CD14-positive monocyte (primary cell): ENCODE data around the gene ESPNL. TPM values are rescaled to one million over a fixed set of nuclear protein-coding genes. Genes with fewer than 3 reads are reported as not detected.

Source experiments
- DNase-seq, 3 donors: peaks; one replicate each; pipeline ENCODE4 v3.0.0-alpha.2; 2011 to 2022
- H2AFZ ChIP-seq: 2 replicates; pipeline ENCODE4 v1.6.0; 2012; ENCODE audit warnings: mild to moderate bottlenecking, low read depth, low read length, inconsistent platforms; ENCODE audit not compliant: insufficient read depth, poor library complexity, severe bottlenecking
- H3K27ac ChIP-seq, 2 donors: 1 replicate in 1 of 2; 2 replicates in 1 of 2; pipeline ENCODE4 v1.5.1; 2012 to 2013; ENCODE audit warnings: low read length in 2 of 2, control low read depth in 1 of 2, inconsistent platforms in 1 of 2, low read depth in 1 of 2, mild to moderate bottlenecking in 1 of 2
- H3K27me3 ChIP-seq, 2 donors: one replicate each; pipeline versions ENCODE4 v1.6.0 to v1.6.1; 2011 to 2013; ENCODE audit warnings: low read length in 2 of 2; ENCODE audit not compliant: control insufficient read depth in 2 of 2, insufficient read depth in 2 of 2
- H3K36me3 ChIP-seq, 2 donors: replicated peaks in 1 of 2; 1 replicate in 1 of 2; 2 replicates in 1 of 2; pipeline versions ENCODE4 v1.5.1 to v1.6.1; 2012 to 2013; ENCODE audit warnings: low read length in 2 of 2, control low read depth in 1 of 2, inconsistent platforms in 1 of 2, mild to moderate bottlenecking in 1 of 2; ENCODE audit not compliant: insufficient read depth in 2 of 2, control insufficient read depth in 1 of 2
- H3K4me1 ChIP-seq, 2 donors: 1 replicate in 1 of 2; 2 replicates in 1 of 2; pipeline versions ENCODE4 v1.5.1 to v1.6.1; 2012 to 2013; ENCODE audit warnings: low read length in 2 of 2, control low read depth in 1 of 2, inconsistent platforms in 1 of 2, mild to moderate bottlenecking in 1 of 2, moderate library complexity in 1 of 2; ENCODE audit not compliant: insufficient read depth in 2 of 2, control insufficient read depth in 1 of 2
- H3K4me2 ChIP-seq: replicated peaks from 2 replicates; pipeline ENCODE3; 2012; ENCODE audit warnings: low read length, moderate library complexity, mild to moderate bottlenecking; ENCODE audit not compliant: poor library complexity, severe bottlenecking; ENCODE audit errors: extremely low read depth
- H3K4me3 ChIP-seq, 3 experiments: fragments of 200-600 bp in 1 of 3; sonication (generic) in 1 of 3; replicated peaks in 1 of 3; 1 replicate in 2 of 3; 2 replicates in 1 of 3; pipeline ENCODE4 v1.5.1; 2011 to 2013; ENCODE audit warnings: low read length in 3 of 3, mild to moderate bottlenecking in 3 of 3, control low read depth in 2 of 3, low read depth in 2 of 3, inconsistent platforms in 1 of 3, moderate library complexity in 1 of 3
- H3K79me2 ChIP-seq: 2 replicates; pipeline ENCODE4 v1.6.0; 2012; ENCODE audit warnings: mild to moderate bottlenecking, control low read depth, inconsistent platforms, low read length, moderate library complexity; ENCODE audit not compliant: insufficient read depth
- H3K9ac ChIP-seq: 2 replicates; pipeline ENCODE4 v1.6.0; 2017; ENCODE audit warnings: low read length, mild to moderate bottlenecking; ENCODE audit not compliant: insufficient read depth, poor library complexity, severe bottlenecking
- H3K9me3 ChIP-seq, 2 donors: replicated peaks in 1 of 2; 1 replicate in 1 of 2; 2 replicates in 1 of 2; pipeline versions ENCODE4 v1.5.1 to v1.6.1; 2012 to 2013; ENCODE audit warnings: low read length in 2 of 2, control low read depth in 1 of 2; ENCODE audit not compliant: control insufficient read depth in 1 of 2, insufficient read depth in 1 of 2
- H4K20me1 ChIP-seq: 2 replicates; pipeline ENCODE4 v1.6.0; 2012; ENCODE audit warnings: mild to moderate bottlenecking, low read length, control low read depth, moderate library complexity; ENCODE audit not compliant: insufficient read depth
- H3K27ac Mint-ChIP-seq, 7 donors: one replicate each; pipeline ENCODE4 v1.8.0; 2020; ENCODE audit warnings: mild to moderate bottlenecking in 7 of 7, mixed read lengths in 7 of 7, moderate library complexity in 6 of 7, inconsistent platforms in 2 of 7
- H3K27me3 Mint-ChIP-seq, 3 donors: one replicate each; pipeline ENCODE4 v1.8.0; 2021 to 2022; ENCODE audit warnings: low read depth in 3 of 3, mild to moderate bottlenecking in 3 of 3, mixed read lengths in 3 of 3, moderate library complexity in 3 of 3, inconsistent platforms in 1 of 3
- H3K36me3 Mint-ChIP-seq, 2 donors: one replicate each; pipeline ENCODE4 v1.8.0; 2020; ENCODE audit warnings: mixed read lengths in 2 of 2, inconsistent platforms in 1 of 2, mild to moderate bottlenecking in 1 of 2
- H3K4me1 Mint-ChIP-seq: one replicate; pipeline ENCODE4 v1.8.0; 2020; ENCODE audit warnings: mild to moderate bottlenecking, mixed read lengths
- H3K4me3 Mint-ChIP-seq, 2 donors: one replicate each; pipeline ENCODE4 v1.8.0; 2020; ENCODE audit warnings: mild to moderate bottlenecking in 2 of 2, mixed read lengths in 2 of 2, moderate library complexity in 1 of 2
- H3K9me3 Mint-ChIP-seq, 7 donors: one replicate each; pipeline ENCODE4 v1.8.0; 2020 to 2022; ENCODE audit warnings: mixed read lengths in 7 of 7, mild to moderate bottlenecking in 6 of 7, moderate library complexity in 6 of 7, inconsistent platforms in 2 of 7
- WGBS: methylation state at CpG from one replicate; pipeline ENCODE4 v1.1.5; 2013; ENCODE audit warnings: missing lambda C conversion rate; ENCODE audit not compliant: insufficient coverage; 5-methylcytosine and 5-hydroxymethylcytosine counted together
- intact Hi-C, 2 donors: fragments of 100-400 bp; cut with micrococcal nuclease; formaldehyde crosslinking; loops; one replicate each; pipeline versions ENCODE4 v1.15.0 to v1.15.1; 2023
- polyA plus RNA-seq, 3 donors: library from polyadenylated mRNA; depleted of rRNA in 1 of 3; unstranded in 2 of 3; stranded (reverse) in 1 of 3; fragments of 300-500 nt in 2 of 3; fragments of >200 nt in 1 of 3; fragmentation: Illumina TruSeq in 2 of 3; gene quantifications; 1 replicate in 2 of 3; 2 replicates in 1 of 3; pipeline ENCODE4 v1.2.3, GENCODE V29; 2012 to 2021
- TF ChIP-seq, protein P1 (sequence below): fragments of 200-600 bp; IDR thresholded peaks from one replicate; pipeline ENCODE4 v1.8.0; 2022; ENCODE audit warnings: antibody characterized with exemption, mild to moderate bottlenecking

ESPNL gene
- polyA plus RNA-seq, 3 donors, result not detected

- Mint-ChIP-seq H3K4me1 (peaks cover 16% of the 10 kb centered on the region), H3K27ac (peak overlapping the region in 2 of 7 donors; percentile 6 to 77), H3K36me3 (peaks cover 5% of the 10 kb centered on the region in 2 donors), H3K27me3 (no peaks in the 10 kb centered on the region), H3K9me3 (no peaks in the 10 kb centered on the region), H3K4me3 (no peak overlapping the region)
- no peak overlapping the region for H2AFZ ChIP-seq
- no peak overlapping the region for H3K9ac ChIP-seq
- WGBS, result 96% methylated on average over 19 of the region's 19 CpGs
- no peak overlapping the region for H3K27ac ChIP-seq
- H3K4me2 ChIP-seq, result no peak overlapping the region
- no peak for DNase-seq
- TF ChIP-seq, protein P1, sequence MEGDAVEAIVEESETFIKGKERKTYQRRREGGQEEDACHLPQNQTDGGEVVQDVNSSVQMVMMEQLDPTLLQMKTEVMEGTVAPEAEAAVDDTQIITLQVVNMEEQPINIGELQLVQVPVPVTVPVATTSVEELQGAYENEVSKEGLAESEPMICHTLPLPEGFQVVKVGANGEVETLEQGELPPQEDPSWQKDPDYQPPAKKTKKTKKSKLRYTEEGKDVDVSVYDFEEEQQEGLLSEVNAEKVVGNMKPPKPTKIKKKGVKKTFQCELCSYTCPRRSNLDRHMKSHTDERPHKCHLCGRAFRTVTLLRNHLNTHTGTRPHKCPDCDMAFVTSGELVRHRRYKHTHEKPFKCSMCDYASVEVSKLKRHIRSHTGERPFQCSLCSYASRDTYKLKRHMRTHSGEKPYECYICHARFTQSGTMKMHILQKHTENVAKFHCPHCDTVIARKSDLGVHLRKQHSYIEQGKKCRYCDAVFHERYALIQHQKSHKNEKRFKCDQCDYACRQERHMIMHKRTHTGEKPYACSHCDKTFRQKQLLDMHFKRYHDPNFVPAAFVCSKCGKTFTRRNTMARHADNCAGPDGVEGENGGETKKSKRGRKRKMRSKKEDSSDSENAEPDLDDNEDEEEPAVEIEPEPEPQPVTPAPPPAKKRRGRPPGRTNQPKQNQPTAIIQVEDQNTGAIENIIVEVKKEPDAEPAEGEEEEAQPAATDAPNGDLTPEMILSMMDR, result no peak
- no peaks in the 10 kb centered on the region for H3K79me2 ChIP-seq
- H3K4me1 ChIP-seq, result peaks cover 16 to 18% of the 10 kb centered on the region in 2 donors
- intact Hi-C loops, result no loop called here
- no peaks in the 10 kb centered on the region for H3K27me3 ChIP-seq
- no peaks in the 10 kb centered on the region for H4K20me1 ChIP-seq
- H3K4me3 ChIP-seq, result no peak overlapping the region
- no peaks in the 10 kb centered on the region for H3K36me3 ChIP-seq
- no peaks in the 10 kb centered on the region for H3K9me3 ChIP-seq
These were observed 2.7 kb upstream of the ESPNL start for GRCh38 chr2:238097201-238097987.

DNA sequence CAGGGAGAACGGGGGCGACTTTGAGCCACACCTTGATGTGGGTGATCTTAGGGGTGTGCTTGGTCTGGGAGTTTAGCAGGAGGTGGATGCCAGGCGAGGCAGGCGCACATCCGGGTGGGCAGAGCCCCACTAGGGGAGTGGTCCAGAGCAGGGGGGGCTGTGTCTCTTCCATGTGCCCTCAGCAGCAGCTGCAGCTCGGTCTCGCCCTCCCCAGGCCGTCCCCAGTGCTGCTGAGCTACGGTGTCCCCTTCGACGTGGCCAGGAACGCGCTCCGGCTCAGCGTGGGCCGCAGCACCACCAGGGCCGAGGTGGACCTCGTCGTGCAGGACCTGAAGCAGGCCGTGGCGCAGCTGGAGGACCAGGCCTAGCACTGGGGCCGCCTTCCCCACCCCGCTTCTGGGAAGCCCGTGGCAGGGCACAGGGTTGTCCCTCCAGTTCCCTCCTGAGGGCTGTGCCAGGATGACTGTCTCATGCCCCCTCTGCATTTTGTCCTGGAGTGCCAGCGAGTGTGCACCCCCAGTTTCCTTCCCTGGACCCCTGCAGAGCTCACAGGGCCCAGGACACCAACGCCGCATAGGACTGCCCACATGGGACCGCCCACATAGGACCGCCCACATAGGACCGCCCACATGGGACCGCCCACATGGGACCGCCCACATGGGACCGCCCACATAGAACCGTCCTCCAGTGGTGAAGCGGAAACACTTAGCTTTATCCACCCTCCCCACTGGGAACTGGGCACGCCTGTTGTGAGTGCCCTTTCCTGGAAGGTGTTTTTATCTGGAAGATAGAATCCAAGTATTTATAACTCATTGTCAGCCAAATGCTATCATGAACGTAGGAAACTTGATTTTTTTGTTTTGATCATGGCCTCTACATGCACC is 1.9 kb upstream of the ESPNL start:
- H4K20me1 ChIP-seq, result no peaks in the 10 kb centered on the region
- peaks cover 16 to 18% of the 10 kb centered on the region in 2 donors for H3K4me1 ChIP-seq
- peak overlapping the region; percentile 29 to 56 for H3K27ac ChIP-seq
- H3K9ac ChIP-seq, result no peak overlapping the region
- TF ChIP-seq, protein P1, result no peak
- Mint-ChIP-seq H3K4me3 (peak overlapping the region; percentile 64 to 67), H3K36me3 (peaks cover 2 to 3% of the 10 kb centered on the region in 2 donors), H3K4me1 (peaks cover 16% of the 10 kb centered on the region), H3K27me3 (no peaks in the 10 kb centered on the region), H3K9me3 (no peaks in the 10 kb centered on the region), H3K27ac (peak overlapping the region; percentile 62 to 87 (median 84))
- intact Hi-C loops, result no loop called here
- H3K36me3 ChIP-seq, result no peaks in the 10 kb centered on the region
- no peaks in the 10 kb centered on the region for H3K79me2 ChIP-seq
- H3K4me2 ChIP-seq, result peak overlapping the region; percentile 57
- DNase-seq, result peak; percentile 46 to 61 (median 55)
- H2AFZ ChIP-seq, result peak overlapping the region; percentile 50
- no peaks in the 10 kb centered on the region for H3K9me3 ChIP-seq
- no peaks in the 10 kb centered on the region for H3K27me3 ChIP-seq
- peak overlapping the region in 2 of 3 experiments; percentile 6 to 55 for H3K4me3 ChIP-seq
- 82% methylated on average over 31 of the region's 37 CpGs for WGBS
